HCT116 (cell line): ENCODE results near the gene CT47A1. TPM values are rescaled to one million over a fixed set of nuclear protein-coding genes. Genes with fewer than 3 reads are reported as not detected.

Source experiments
- ATAC-seq: fragments of 200-7000 bp; cut with Tn5 transposase; 2 replicates; pipeline ENCODE4 v1.9.1; 2020; ENCODE audit warnings: mild to moderate bottlenecking, moderate library complexity
- BruUV-seq: library from RNA; stranded (reverse); fragments of 400-500 nt; replicated peaks from 2 replicates; lab custom pipeline; 2021; lab: Mats Ljungman, UMichigan
- CTCF ChIA-PET: fragments of 300-600 bp; sonication (Branson Sonifier 250); formaldehyde crosslinking; loops from one replicate; lab custom pipeline; 2021; ENCODE audit warnings: antibody characterized with exemption; lab: Charles Lee
- POLR2A ChIA-PET: fragments of 300-600, 350-600 bp; sonication (Branson Sonifier 250); formaldehyde crosslinking; loops from one replicate; lab custom pipeline; 2021; ENCODE audit warnings: antibody characterized with exemption; lab: Charles Lee
- RAD21 ChIA-PET, 2 experiments: fragments of 300-600 bp; sonication (Branson Sonifier 250); formaldehyde crosslinking; loops; one replicate each; lab custom pipeline; 2023; ENCODE audit warnings: low total read pairs in 2 of 2; ENCODE audit not compliant: uncharacterized antibody in 2 of 2, unreplicated experiment in 2 of 2, low non-redundant PET in 1 of 2; lab: Charles Lee
- DNase-seq: peaks from one replicate; pipeline ENCODE4 v3.0.0-alpha.2; 2010; ENCODE audit warnings: low read depth, low spot score
- H2AFZ ChIP-seq: fragments of 200-600 bp; shearing (Covaris generic), sonication (generic); 2 replicates; pipeline ENCODE4 v1.6.1; 2017; ENCODE audit warnings: low read depth, mixed run types, mixed read lengths, antibody characterized with exemption, low read length; ENCODE audit not compliant: poor library complexity, severe bottlenecking
- H3K27ac ChIP-seq: 2 replicates; pipeline ENCODE4 v1.5.1; 2012; ENCODE audit warnings: low read depth, low read length
- H3K27me3 ChIP-seq: fragments of 200-600 bp; sonication (generic); 2 replicates; pipeline ENCODE4 v1.6.1; 2016; ENCODE audit warnings: mixed run types, low read length, mixed read lengths; ENCODE audit not compliant: insufficient read depth
- H3K36me3 ChIP-seq, 2 experiments: fragments of 200-500 bp in 1 of 2; fragments of 200-600 bp in 1 of 2; sonication (Bioruptor generic) in 1 of 2; sonication (generic) in 1 of 2; 2 replicates each; pipeline versions ENCODE4 v1.5.1 to v1.6.1; 2014 to 2016; ENCODE audit warnings: low read length in 2 of 2, inconsistent platforms in 1 of 2, mixed read lengths in 1 of 2, mixed run types in 1 of 2; ENCODE audit not compliant: insufficient read depth in 2 of 2, control insufficient read depth in 1 of 2
- H3K4me1 ChIP-seq, 2 experiments: fragments of 200-600 bp in 1 of 2; sonication (generic) in 1 of 2; 2 replicates each; pipeline versions ENCODE4 v1.5.1 to v1.6.1; 2012 to 2017; ENCODE audit warnings: low read length in 2 of 2, inconsistent platforms in 1 of 2, mild to moderate bottlenecking in 1 of 2, mixed read lengths in 1 of 2, mixed run types in 1 of 2, moderate library complexity in 1 of 2; ENCODE audit not compliant: insufficient read depth in 2 of 2, control insufficient read depth in 1 of 2
- H3K4me2 ChIP-seq: fragments of 200-600 bp; sonication (generic); 2 replicates; pipeline ENCODE4 v1.6.1; 2017; ENCODE audit warnings: mixed run types, low read length, mixed read lengths
- H3K4me3 ChIP-seq, 2 experiments: fragments of 200-600 bp in 1 of 2; sonication (generic) in 1 of 2; replicated peaks in 1 of 2; 2 replicates each; pipeline ENCODE4 v1.5.1; 2011 to 2016; ENCODE audit warnings: low read length in 2 of 2, control low read depth in 1 of 2, low read depth in 1 of 2, mild to moderate bottlenecking in 1 of 2, mixed read lengths in 1 of 2, mixed run types in 1 of 2
- H3K79me2 ChIP-seq: fragments of 200-600 bp; sonication (generic); 2 replicates; pipeline ENCODE4 v1.6.1; 2017; ENCODE audit warnings: mild to moderate bottlenecking, mixed run types, low read length, moderate library complexity, mixed read lengths; ENCODE audit not compliant: insufficient read depth
- H3K9ac ChIP-seq: fragments of 200-600 bp; sonication (generic); 2 replicates; pipeline ENCODE4 v1.6.1; 2016; ENCODE audit warnings: low read length, mixed read lengths
- H3K9me2 ChIP-seq: fragments of 200-600 bp; sonication (generic), shearing (Covaris generic); 2 replicates; pipeline ENCODE4 v1.6.1; 2017; ENCODE audit warnings: mixed run types, mild to moderate bottlenecking, moderate library complexity; ENCODE audit not compliant: insufficient read depth
- H3K9me3 ChIP-seq, 2 experiments: fragments of 200-500 bp in 1 of 2; fragments of 200-600 bp in 1 of 2; sonication (Bioruptor generic) in 1 of 2; sonication (generic) in 1 of 2; 2 replicates each; pipeline ENCODE4 v1.6.1; 2014 to 2017; ENCODE audit warnings: low read length in 2 of 2, mixed read lengths in 2 of 2, inconsistent platforms in 1 of 2, low read depth in 1 of 2, mild to moderate bottlenecking in 1 of 2, mixed run types in 1 of 2, moderate library complexity in 1 of 2; ENCODE audit not compliant: control insufficient read depth in 1 of 2, insufficient read depth in 1 of 2
- H4K20me1 ChIP-seq: fragments of 200-600 bp; sonication (generic), shearing (Covaris generic); 2 replicates; pipeline ENCODE4 v1.6.1; 2017; ENCODE audit warnings: mixed run types, mild to moderate bottlenecking, moderate library complexity; ENCODE audit not compliant: insufficient read depth
- CEBPB ChIP-seq: IDR thresholded peaks from 2 replicates; pipeline ENCODE4 v1.6.1; 2012; ENCODE audit warnings: low read depth
- EGR1 ChIP-seq: IDR thresholded peaks from 2 replicates; pipeline ENCODE4 v1.6.1; 2012; ENCODE audit warnings: low read depth
- ELF1 ChIP-seq: IDR thresholded peaks from 2 replicates; pipeline ENCODE4 v1.6.1; 2012; ENCODE audit warnings: low read depth, borderline replicate concordance
- EZH2 ChIP-seq: fragments of 200-600 bp; sonication (generic); IDR thresholded peaks from 2 replicates; pipeline ENCODE4 v1.6.1; 2017; ENCODE audit warnings: antibody characterized with exemption, mixed run types
- EZH2phosphoT487 ChIP-seq: fragments of 200-600 bp; IDR thresholded peaks from 2 replicates; pipeline ENCODE4 v1.6.1; 2018; ENCODE audit warnings: antibody characterized with exemption, borderline replicate concordance
- FOSL1 ChIP-seq: IDR thresholded peaks from 2 replicates; pipeline ENCODE4 v1.6.1; 2012; ENCODE audit warnings: low read depth
- POLR2A ChIP-seq: IDR thresholded peaks from 2 replicates; pipeline ENCODE4 v1.7.0; 2011; ENCODE audit warnings: borderline replicate concordance; ENCODE audit not compliant: insufficient read depth, insufficient read length; ENCODE audit errors: extremely low read depth
- POLR2AphosphoS5 ChIP-seq: IDR thresholded peaks from 2 replicates; pipeline ENCODE4 v1.6.1; 2011; ENCODE audit warnings: mild to moderate bottlenecking, low read depth, low read length, moderate library complexity
- SIN3A ChIP-seq: IDR thresholded peaks from 2 replicates; pipeline ENCODE4 v1.6.1; 2012; ENCODE audit warnings: low read depth
- SP1 ChIP-seq: IDR thresholded peaks from 2 replicates; pipeline ENCODE4 v1.6.1; 2012; ENCODE audit warnings: low read depth
- SRF ChIP-seq: IDR thresholded peaks from 2 replicates; pipeline ENCODE4 v1.6.1; 2012; ENCODE audit warnings: low read depth
- TCF7L2 ChIP-seq: IDR thresholded peaks from 2 replicates; pipeline ENCODE4 v1.7.0; 2011; ENCODE audit warnings: borderline replicate concordance, inconsistent platforms; ENCODE audit not compliant: insufficient read depth, insufficient read length; ENCODE audit errors: extremely low read depth
- YY1 ChIP-seq: IDR thresholded peaks from 2 replicates; pipeline ENCODE4 v1.6.1; 2011; ENCODE audit warnings: low read length, low read depth, moderate library complexity, mild to moderate bottlenecking; ENCODE audit not compliant: insufficient replicate concordance; ENCODE audit errors: extremely low read depth
- intact Hi-C: fragments of 100-400 bp; cut with micrococcal nuclease; formaldehyde crosslinking; loops from 2 replicates; pipeline ENCODE4 v1.10.0; 2022
- total RNA-seq: library from RNA; stranded (reverse); gene quantifications from one replicate; pipeline ENCODE4 v1.2.1, GENCODE V29; 2021; ENCODE audit not compliant: unreplicated experiment
- TF ChIP-seq, protein P1 (sequence below): IDR thresholded peaks from 2 replicates; pipeline ENCODE4 v1.6.1; 2012; ENCODE audit warnings: low read depth
- TF ChIP-seq, protein P2 (sequence below): IDR thresholded peaks from 2 replicates; pipeline ENCODE4 v1.6.1; 2012
- TF ChIP-seq, protein P3 (sequence below): IDR thresholded peaks from 2 replicates; pipeline ENCODE4 v1.6.1; 2012

CT47A1 gene
- total RNA-seq, 1 experiment from 2014 or later: not detected

DNA sequence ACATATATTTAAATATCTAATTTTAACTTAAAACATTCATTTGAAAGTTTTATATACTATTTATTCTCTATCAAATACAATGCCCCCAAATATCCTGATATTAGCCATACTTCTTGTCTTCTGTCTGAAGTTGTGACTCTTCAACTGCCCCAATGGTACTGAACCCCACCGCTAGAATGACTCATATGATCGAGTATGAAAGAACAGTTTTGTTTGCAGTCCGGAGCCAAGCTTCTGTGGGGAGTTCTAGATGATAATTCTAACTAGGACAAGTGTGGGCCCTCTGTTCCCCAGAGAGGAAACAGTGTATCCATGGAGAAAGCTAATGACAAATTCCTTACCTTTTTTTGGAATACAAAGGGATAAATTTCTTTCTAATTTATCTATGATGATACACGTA lies 24.7 kb upstream of the CT47A1 start:
- H3K36me3 ChIP-seq: no peaks in the 10 kb centered on the region
- ATAC-seq (no peak), DNase-seq (no peak)
- ChIA-PET POLR2A (no interaction called here), RAD21 (no interaction called here)
- H3K9me3 ChIP-seq: no peaks in the 10 kb centered on the region
- H3K9ac ChIP-seq: no peak overlapping the region
- H3K4me3 ChIP-seq: no peak overlapping the region
- no peaks in the 10 kb centered on the region for H3K4me1 ChIP-seq
- H3K9me2 ChIP-seq: no peaks in the 10 kb centered on the region
- H3K4me2 ChIP-seq: no peak overlapping the region
- TF ChIP-seq CEBPB (no peak), EGR1 (no peak), SP1 (no peak), SRF (no peak), SIN3A (no peak)
- TF ChIP-seq, all 23 proteins: peak for 0
- Histone ChIP-seq H3K27me3 (no peaks in the 10 kb centered on the region), H4K20me1 (no peaks in the 10 kb centered on the region), H2AFZ (no peak overlapping the region), H3K27ac (no peak overlapping the region), H3K79me2 (no peaks in the 10 kb centered on the region)
- intact Hi-C loops: no loop called here
- BruUV-seq: no TSS peak
- CTCF ChIA-PET: no interaction called here

DNA sequence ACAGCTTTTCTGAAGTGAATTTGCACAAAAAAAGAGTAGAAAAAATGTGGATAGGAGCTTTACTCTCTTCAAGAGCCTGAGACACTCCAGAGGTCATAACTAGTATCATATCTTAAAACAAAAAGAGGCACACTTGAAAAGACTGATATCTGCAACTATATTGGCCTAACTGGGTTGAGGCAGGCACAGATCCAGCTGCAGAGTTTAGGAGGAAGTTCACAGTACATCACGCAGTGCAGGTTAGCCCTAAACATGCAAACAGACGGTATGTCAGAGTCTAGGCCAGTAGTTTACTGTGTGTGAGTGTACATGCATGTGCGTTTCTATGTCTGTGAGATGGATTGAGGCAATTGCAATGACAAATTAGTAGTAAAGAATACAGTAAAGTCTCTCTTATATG lies 24.2 kb upstream of the CT47A1 start:
- H3K9me3 ChIP-seq: no peaks in the 10 kb centered on the region
- TF ChIP-seq, protein P1, sequence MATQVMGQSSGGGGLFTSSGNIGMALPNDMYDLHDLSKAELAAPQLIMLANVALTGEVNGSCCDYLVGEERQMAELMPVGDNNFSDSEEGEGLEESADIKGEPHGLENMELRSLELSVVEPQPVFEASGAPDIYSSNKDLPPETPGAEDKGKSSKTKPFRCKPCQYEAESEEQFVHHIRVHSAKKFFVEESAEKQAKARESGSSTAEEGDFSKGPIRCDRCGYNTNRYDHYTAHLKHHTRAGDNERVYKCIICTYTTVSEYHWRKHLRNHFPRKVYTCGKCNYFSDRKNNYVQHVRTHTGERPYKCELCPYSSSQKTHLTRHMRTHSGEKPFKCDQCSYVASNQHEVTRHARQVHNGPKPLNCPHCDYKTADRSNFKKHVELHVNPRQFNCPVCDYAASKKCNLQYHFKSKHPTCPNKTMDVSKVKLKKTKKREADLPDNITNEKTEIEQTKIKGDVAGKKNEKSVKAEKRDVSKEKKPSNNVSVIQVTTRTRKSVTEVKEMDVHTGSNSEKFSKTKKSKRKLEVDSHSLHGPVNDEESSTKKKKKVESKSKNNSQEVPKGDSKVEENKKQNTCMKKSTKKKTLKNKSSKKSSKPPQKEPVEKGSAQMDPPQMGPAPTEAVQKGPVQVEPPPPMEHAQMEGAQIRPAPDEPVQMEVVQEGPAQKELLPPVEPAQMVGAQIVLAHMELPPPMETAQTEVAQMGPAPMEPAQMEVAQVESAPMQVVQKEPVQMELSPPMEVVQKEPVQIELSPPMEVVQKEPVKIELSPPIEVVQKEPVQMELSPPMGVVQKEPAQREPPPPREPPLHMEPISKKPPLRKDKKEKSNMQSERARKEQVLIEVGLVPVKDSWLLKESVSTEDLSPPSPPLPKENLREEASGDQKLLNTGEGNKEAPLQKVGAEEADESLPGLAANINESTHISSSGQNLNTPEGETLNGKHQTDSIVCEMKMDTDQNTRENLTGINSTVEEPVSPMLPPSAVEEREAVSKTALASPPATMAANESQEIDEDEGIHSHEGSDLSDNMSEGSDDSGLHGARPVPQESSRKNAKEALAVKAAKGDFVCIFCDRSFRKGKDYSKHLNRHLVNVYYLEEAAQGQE: no peak
- TF ChIP-seq ELF1 (no peak), YY1 (no peak), POLR2A (no peak), TCF7L2 (no peak), SP1 (no peak), CEBPB (no peak), EZH2 (no peak), EGR1 (no peak), FOSL1 (no peak), POLR2AphosphoS5 (no peak), EZH2phosphoT487 (no peak), SIN3A (no peak)
- TF ChIP-seq, protein P2, sequence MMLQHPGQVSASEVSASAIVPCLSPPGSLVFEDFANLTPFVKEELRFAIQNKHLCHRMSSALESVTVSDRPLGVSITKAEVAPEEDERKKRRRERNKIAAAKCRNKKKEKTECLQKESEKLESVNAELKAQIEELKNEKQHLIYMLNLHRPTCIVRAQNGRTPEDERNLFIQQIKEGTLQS: no peak
- TF ChIP-seq, protein P3, sequence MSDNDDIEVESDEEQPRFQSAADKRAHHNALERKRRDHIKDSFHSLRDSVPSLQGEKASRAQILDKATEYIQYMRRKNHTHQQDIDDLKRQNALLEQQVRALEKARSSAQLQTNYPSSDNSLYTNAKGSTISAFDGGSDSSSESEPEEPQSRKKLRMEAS: no peak
- TF ChIP-seq, all 23 proteins: peak for 0
- RAD21 ChIA-PET: no interaction called here
- Histone ChIP-seq H3K27ac (no peak overlapping the region), H3K4me1 (no peaks in the 10 kb centered on the region), H3K9me2 (no peaks in the 10 kb centered on the region), H4K20me1 (no peaks in the 10 kb centered on the region), H2AFZ (no peak overlapping the region), H3K79me2 (no peaks in the 10 kb centered on the region), H3K36me3 (no peaks in the 10 kb centered on the region), H3K9ac (no peak overlapping the region), H3K27me3 (no peaks in the 10 kb centered on the region), H3K4me2 (no peak overlapping the region), H3K4me3 (no peak overlapping the region)
- POLR2A ChIA-PET: no interaction called here
- CTCF ChIA-PET: no interaction called here
- intact Hi-C loops: no loop called here
- BruUV-seq: no TSS peak
- DNase-seq (no peak), ATAC-seq (no peak)
